Mesodermal cell (in vitro differentiated cells): ENCODE results near the gene PTPN1.

Experiments used
- H3K27ac ChIP-seq: 2 replicates; pipeline ENCODE4 v1.7.0; 2013; ENCODE audit warnings: mild to moderate bottlenecking, low read depth, low read length, moderate library complexity; ENCODE audit not compliant: severe bottlenecking
- H3K36me3 ChIP-seq: 2 replicates; pipeline ENCODE4 v1.7.1; 2013; ENCODE audit warnings: mild to moderate bottlenecking, low read length, moderate library complexity; ENCODE audit not compliant: control insufficient read depth, insufficient read depth
- H3K4me1 ChIP-seq: one replicate; pipeline ENCODE4 v1.7.1; 2013; ENCODE audit warnings: mild to moderate bottlenecking, low read length; ENCODE audit not compliant: insufficient read depth, control insufficient read depth, poor library complexity, severe bottlenecking
- H3K4me3 ChIP-seq: 2 replicates; pipeline ENCODE4 v1.7.0; 2013; ENCODE audit warnings: low read length, control low read depth, mild to moderate bottlenecking; ENCODE audit not compliant: insufficient read depth, poor library complexity, severe bottlenecking; ENCODE audit errors: extremely low read depth
- H3K9me3 ChIP-seq: 2 replicates; pipeline ENCODE4 v1.7.1; 2013; ENCODE audit warnings: mild to moderate bottlenecking, low read length, moderate library complexity; ENCODE audit not compliant: control insufficient read depth
- WGBS, 2 experiments: methylation state at CpG; one replicate each; pipeline ENCODE4 v1.1.5; 2013; ENCODE audit warnings: missing lambda C conversion rate in 2 of 2; ENCODE audit not compliant: insufficient coverage in 2 of 2; 5-methylcytosine and 5-hydroxymethylcytosine counted together

Gene PTPN1

DNA sequence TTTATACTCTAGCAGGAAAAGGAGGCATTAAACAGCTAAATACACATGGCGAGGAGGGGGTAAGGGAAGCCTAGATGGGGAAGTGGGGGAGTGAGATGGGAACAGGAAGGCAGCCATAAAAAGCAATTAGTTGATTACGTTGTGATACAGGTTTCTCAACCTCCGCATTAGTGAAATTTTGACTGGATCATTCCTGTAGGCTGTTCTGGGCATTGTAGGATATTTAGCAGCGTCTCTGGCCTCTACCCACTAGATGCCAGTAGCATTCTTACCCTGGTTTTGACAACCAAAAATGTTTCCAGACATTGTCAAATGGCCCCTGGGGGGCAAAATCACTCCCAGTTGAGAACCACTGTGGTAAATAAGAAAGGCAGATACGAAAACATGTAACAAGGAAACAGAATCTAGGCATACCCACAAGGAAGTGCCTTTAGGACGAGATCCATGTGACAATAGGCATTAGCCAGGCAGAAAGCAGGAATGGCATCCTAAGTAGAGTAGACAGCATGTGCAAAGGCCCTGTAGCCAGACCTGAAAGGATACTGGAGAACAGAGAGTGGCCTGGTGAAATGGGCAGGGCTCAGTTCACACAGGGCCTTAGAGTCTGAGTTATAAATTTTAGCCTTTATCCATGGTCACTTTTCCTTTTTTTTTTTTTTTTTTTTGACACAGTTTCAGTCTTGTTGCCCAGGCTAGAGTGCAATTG, 25.8 kb upstream of the PTPN1 start:
- no peak overlapping the region for H3K4me3 ChIP-seq
- no peaks in the 10 kb centered on the region for H3K9me3 ChIP-seq
- H3K36me3 ChIP-seq: no peaks in the 10 kb centered on the region
- no peak overlapping the region for H3K27ac ChIP-seq
- WGBS, 2 experiments: 83 to 91% methylated on average over 3 to 6 of the region's 6 CpGs
- no peaks in the 10 kb centered on the region for H3K4me1 ChIP-seq

DNA sequence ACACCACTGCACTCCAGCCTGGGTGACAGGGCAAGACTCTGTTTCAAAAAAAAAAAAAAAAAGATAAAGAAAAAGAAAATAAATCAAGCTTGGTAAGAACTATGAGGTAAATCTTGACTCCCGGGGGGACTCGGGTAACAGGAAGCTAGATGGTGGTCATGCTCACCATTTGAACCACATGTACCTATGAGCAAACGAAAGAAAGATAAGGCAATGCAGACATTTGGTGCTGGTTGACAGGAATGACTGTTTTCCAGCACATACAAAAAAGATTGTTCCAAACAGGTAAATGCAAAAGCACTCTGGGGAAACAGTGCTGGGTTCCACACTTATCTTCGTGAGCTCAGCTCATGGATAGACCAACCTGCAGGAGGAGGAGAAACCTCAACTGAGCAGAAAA, 22.8 kb upstream of the PTPN1 start:
- no peak overlapping the region for H3K4me3 ChIP-seq
- H3K36me3 ChIP-seq: no peaks in the 10 kb centered on the region
- H3K27ac ChIP-seq: no peak overlapping the region
- H3K4me1 ChIP-seq: peaks cover 4% of the 10 kb centered on the region
- H3K9me3 ChIP-seq: no peaks in the 10 kb centered on the region
- whole genome bisulfite sequencing, 2 experiments: 94 to 100% methylated on average over 4 of the region's 4 CpGs

DNA sequence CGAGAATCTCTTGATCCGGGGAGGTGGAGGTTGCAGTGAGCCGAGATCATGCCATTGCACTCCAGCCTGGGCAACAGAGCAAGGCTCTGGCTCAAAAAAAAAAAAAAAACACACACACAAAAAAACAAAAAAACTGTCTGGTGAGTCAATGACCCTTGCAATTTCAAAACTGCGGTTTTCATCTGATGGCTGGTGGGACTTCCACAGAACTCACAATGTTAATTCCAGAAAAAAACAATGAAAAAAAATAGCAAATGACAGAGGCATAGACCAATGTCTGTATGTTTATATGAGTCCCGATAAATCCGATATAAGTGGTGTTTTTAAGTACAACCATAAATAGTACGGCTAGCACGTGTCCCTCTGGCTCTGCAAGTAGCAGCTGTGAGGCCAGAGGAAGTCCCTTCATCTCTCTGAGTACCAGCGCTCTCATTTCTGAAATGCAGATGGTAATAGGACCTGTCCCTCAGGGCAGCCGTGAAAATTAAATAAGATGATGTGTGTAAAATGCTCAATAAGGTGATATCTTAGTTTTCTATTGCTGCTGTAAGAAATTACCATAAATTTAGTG, 21.9 kb upstream of the PTPN1 start:
- no peaks in the 10 kb centered on the region for H3K9me3 ChIP-seq
- H3K4me1 ChIP-seq: peaks cover 4% of the 10 kb centered on the region
- no peaks in the 10 kb centered on the region for H3K36me3 ChIP-seq
- no peak overlapping the region for H3K4me3 ChIP-seq
- WGBS, 2 experiments: 90 to 95% methylated on average over 7 of the region's 10 CpGs
- H3K27ac ChIP-seq: no peak overlapping the region

DNA sequence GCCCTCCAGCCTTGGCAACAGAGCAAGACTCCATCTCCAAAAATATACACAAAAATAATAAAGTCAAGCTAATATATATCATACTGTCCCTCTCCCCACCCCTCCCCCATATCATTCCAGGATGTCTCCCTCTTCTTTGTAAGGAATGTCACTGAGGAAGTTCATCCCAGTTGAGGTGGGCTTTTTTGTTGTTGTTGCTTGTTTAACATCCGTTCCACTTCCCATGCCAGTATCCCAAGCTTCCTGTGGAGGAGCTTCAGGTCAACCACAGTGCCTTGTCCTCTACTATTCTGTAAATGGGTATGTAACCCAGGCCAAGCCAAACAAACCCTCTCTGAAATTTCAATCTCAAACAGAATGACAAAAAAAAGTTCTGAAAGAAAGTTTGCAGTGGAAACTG, 19.0 kb upstream of the PTPN1 start:
- H3K4me3 ChIP-seq: no peak overlapping the region
- H3K36me3 ChIP-seq: no peaks in the 10 kb centered on the region
- H3K27ac ChIP-seq: no peak overlapping the region
- peaks cover 4% of the 10 kb centered on the region for H3K4me1 ChIP-seq
- H3K9me3 ChIP-seq: no peaks in the 10 kb centered on the region
- WGBS, 2 experiments: no CpG with 5 or more reads among the region's 1 CpG

DNA sequence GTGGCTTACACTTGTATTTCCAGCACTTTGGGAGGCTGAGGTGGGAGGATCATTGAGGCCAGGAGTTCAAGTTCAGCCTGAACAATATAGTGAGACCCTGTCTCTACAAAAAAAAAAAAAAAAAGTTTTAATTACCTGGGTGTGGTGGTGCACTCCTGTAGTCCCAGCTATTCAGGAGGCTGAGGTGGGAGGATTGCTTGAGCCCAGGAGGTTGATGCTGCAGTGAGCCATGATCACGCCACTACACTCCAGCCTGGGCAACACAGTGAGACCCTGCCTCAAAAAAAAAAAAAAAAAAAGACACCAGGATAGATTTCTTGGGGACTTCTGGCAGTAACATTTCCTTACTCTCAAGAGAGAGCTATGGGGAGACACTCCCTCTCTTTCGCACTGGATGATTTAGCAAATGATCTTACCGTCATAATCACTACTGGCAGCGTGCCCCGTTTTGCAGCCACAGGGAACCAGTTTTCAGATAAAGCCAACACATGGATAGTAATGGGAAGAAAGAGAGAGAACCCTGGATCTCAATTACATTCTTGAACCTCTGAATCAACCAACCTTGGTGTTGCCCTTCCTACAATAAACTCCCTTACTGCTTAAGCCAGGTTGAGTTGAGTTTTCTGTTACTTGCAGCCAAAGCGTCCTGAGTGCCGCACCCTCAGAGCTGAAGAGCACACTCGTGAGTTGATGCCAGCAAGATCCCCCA, 18.1 kb upstream of the PTPN1 start:
- no peaks in the 10 kb centered on the region for H3K9me3 ChIP-seq
- H3K36me3 ChIP-seq: no peaks in the 10 kb centered on the region
- no peak overlapping the region for H3K27ac ChIP-seq
- 83 to 87% methylated on average over 4 to 7 of the region's 8 CpGs for WGBS, 2 experiments
- H3K4me1 ChIP-seq: peaks cover 4% of the 10 kb centered on the region
- H3K4me3 ChIP-seq: no peak overlapping the region

DNA sequence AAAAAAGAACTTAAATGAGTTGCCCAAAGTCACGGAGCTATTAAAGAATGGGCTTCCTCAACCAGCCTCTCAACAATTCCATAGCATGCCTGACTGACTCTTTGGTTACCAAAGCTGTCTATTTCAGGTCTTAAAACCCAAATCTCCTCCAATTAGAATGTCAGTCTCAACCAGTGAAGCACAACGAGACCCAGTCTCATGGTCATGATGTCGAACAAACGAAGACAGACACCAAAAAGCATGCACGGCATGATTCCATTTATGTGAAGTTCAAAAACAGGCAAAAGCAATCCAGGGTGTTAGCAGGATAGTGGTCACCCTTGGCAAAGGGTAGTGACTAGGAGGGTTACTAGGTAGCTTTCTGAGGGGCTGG, 16.3 kb upstream of the PTPN1 start:
- H3K36me3 ChIP-seq: no peaks in the 10 kb centered on the region
- 92% methylated on average over 5 of the region's 5 CpGs for WGBS, 2 experiments
- no peaks in the 10 kb centered on the region for H3K9me3 ChIP-seq
- peaks cover 4% of the 10 kb centered on the region for H3K4me1 ChIP-seq
- no peak overlapping the region for H3K27ac ChIP-seq
- H3K4me3 ChIP-seq: no peak overlapping the region

DNA sequence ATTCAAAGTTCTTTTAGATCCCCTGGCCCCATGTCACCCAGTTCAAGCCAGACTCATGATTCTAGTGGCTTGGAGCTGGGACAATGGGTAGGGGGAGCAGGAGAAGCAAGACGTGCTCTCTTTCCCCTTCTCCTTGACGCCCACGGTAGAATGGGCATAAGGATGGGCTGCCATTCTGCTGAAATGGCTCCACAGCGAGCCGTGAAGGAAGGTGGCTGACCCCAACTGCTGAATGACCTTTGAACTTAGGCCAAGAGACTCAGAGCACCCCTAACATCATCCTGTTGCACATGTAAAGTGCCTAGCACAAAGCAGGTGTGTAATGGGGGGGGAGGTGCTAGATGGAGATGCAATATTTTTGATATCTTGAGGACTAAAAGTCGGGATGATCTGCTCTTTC, 15.8 kb upstream of the PTPN1 start:
- Histone ChIP-seq H3K27ac (no peak overlapping the region), H3K9me3 (no peaks in the 10 kb centered on the region), H3K36me3 (no peaks in the 10 kb centered on the region), H3K4me1 (peaks cover 4% of the 10 kb centered on the region), H3K4me3 (no peak overlapping the region)
- WGBS, 2 experiments: 90 to 97% methylated on average over 2 to 5 of the region's 6 CpGs

DNA sequence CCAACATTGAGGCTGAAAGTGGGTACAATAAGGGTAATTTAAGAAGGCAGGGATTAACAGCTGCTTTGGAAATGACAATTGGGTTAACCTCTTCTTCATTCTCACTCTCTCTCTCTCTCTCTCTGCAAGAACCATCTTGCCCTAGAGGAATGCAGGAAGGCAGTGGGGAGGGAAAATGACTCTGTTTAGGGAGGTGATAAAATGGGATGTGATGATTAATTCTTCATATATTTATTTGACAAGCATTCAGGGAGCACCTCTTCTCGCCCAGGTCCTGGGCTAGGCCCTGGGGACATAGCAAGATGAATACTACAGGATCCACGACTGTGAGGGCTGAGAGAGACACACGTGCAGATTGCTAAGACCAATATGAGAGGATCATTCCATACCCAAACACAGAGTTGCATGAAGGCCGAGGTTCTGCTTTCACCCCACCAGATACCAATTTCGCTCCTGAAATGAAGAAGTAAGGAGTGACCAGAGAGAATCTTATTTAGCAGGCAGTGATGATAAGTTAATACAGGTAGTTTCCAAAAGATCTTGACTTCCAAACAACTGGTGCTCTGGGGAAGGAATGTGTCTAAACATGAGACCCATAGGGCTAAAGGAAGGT, 13.3 kb upstream of the PTPN1 start:
- 72 to 100% methylated on average over 1 to 2 of the region's 5 CpGs for WGBS, 2 experiments
- Histone ChIP-seq H3K36me3 (no peaks in the 10 kb centered on the region), H3K9me3 (no peaks in the 10 kb centered on the region), H3K4me3 (no peak overlapping the region), H3K27ac (no peak overlapping the region), H3K4me1 (no peaks in the 10 kb centered on the region)

DNA sequence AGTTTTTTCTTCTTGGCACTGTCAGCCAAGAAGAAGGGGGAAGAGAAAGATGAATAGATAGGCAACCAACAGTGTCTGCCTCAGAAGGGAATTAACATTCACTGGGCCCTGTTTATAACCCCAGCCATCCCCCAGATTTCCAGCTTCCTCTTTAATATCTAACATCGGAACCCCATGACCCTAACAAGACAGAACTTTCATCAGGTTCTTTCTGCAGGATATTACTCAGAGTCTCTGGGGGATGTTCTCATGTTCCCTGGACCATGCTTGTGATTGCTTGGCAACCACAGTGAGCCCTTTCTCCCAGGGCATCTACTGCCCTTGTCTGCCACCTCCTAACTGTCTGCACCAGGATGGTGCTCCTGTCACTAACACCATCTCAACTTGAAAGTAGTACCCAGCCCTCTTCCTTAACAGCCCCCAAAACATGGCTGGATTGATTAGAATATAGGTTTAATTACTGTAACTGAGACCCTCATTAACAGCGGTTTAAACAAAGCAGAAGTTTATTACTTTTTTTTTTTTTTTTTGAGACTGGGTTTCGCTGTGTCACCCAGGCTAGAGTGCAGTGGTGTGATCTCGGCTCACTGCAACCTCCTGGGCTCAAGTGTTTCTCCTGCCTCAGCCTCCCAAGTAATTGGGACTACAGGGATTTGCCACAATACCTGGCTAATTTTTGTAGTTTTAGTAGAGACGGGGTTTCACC, 12.0 kb upstream of the PTPN1 start:
- no peaks in the 10 kb centered on the region for H3K9me3 ChIP-seq
- H3K36me3 ChIP-seq: no peaks in the 10 kb centered on the region
- no peak overlapping the region for H3K27ac ChIP-seq
- no peak overlapping the region for H3K4me3 ChIP-seq
- no peaks in the 10 kb centered on the region for H3K4me1 ChIP-seq
- WGBS, 2 experiments: 75 to 95% methylated on average over 3 of the region's 5 CpGs

DNA sequence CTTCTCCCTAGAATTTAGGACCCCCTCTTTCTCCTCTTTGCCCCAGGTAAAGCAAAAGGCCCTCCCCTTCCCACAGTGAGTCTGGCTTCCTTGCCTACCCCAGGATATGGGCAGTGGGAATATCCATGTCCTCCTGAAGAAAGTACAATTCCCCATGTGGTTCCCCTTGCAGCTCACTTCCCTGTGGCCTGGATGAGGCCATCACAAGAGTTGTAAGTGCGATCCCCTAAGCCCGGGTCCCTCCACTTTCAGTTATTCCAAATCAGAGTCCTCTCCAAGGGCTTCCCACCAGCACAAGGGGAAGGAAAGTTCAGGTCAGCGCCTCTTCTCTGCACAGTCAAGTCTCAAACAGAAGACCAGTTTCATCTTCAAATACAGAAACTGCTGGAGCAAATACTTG, 10.2 kb upstream of the PTPN1 start:
- Histone ChIP-seq H3K9me3 (no peaks in the 10 kb centered on the region), H3K4me1 (peaks cover 14% of the 10 kb centered on the region), H3K27ac (no peak overlapping the region), H3K36me3 (no peaks in the 10 kb centered on the region), H3K4me3 (no peak overlapping the region)
- 85 to 93% methylated on average over 2 to 3 of the region's 3 CpGs for WGBS, 2 experiments
